Measurements from ENCODE around the gene IBTK. TPM values are rescaled to one million over a fixed set of nuclear protein-coding genes. Genes with fewer than 3 reads are reported as not detected.

The IBTK gene
- total RNA-seq, 1 experiment from 2014 or later = 36.6 TPM

- ChIA-PET RAD21 (ENCODE audit: low non-redundant PET in 1 of 2, low total read pairs in 2 of 2, uncharacterized antibody in 2 of 2, unreplicated experiment in 2 of 2) (no interaction called here), POLR2A (no interaction called here), CTCF (interaction anchor here (1.4 to 2.3 kb wide), 2 partner anchors 9 to 818 kb away, joined by 3 to 18 read pairs; partner anchors contain the start of genes DOP1A and UBE3D)
- intact Hi-C loops (cut with micrococcal nuclease) = loop anchor here (5.0 kb wide), 1 partner anchor 1264 kb away; the partner anchor contains the start of gene PRSS35
- peak overlapping the region; percentile 87 for H3K9ac ChIP-seq (ENCODE audit: low read length)
- H4K20me1 ChIP-seq (ENCODE audit: insufficient read depth) = no peaks in the 10 kb centered on the region
- no peaks in the 10 kb centered on the region for H3K9me3 ChIP-seq (ENCODE audit: control insufficient read depth in 1 of 2, insufficient read depth in 1 of 2, low read depth in 1 of 2, low read length in 2 of 2)
- BruUV-seq (replicated peaks) = TSS peak; percentile 87
- H3K4me1 ChIP-seq (ENCODE audit: control insufficient read depth in 1 of 2, insufficient read depth in 2 of 2, low read length in 2 of 2) = peaks cover 14 to 27% of the 10 kb centered on the region in 2 experiments
- no peak for TF ChIP-seq ZFX (IDR thresholded peaks at IDR 0.05)
- no peak for TF ChIP-seq FOSL1 (IDR thresholded peaks at IDR 0.05; ENCODE audit: low read depth)
- TF ChIP-seq SP1 (IDR thresholded peaks at IDR 0.05; ENCODE audit: low read depth) = peak; percentile 32; the same call in 1 of the 2 replicates
- TF ChIP-seq SRF (IDR thresholded peaks at IDR 0.05; ENCODE audit: low read depth) = peak; percentile 58; the same call in 1 of the 2 replicates
- H3K79me2 ChIP-seq (ENCODE audit: insufficient read depth, low read length) = peaks cover 42% of the 10 kb centered on the region
- DNase-seq (ENCODE audit: low read depth, low spot score) = peak; percentile 49
- H3K9me2 ChIP-seq (ENCODE audit: insufficient read depth) = no peaks in the 10 kb centered on the region
- H3K27me3 ChIP-seq (ENCODE audit: insufficient read depth, low read length) = no peaks in the 10 kb centered on the region
- H3K36me3 ChIP-seq (ENCODE audit: control insufficient read depth in 1 of 2, insufficient read depth in 2 of 2, low read length in 2 of 2) = no peaks in the 10 kb centered on the region
- H3K4me3 ChIP-seq (replicated peaks in 1 of 2; ENCODE audit: low read depth in 1 of 2, low read length in 2 of 2) = peak overlapping the region; percentile 86 to 90
- peak; percentile 20 for ATAC-seq
- peak overlapping the region; percentile 17 for H2AFZ ChIP-seq (ENCODE audit: low read depth, low read length, poor library complexity, severe bottlenecking)
- H3K27ac ChIP-seq (ENCODE audit: low read depth, low read length) = peak overlapping the region; percentile 72
- peak overlapping the region; percentile 84 for H3K4me2 ChIP-seq (ENCODE audit: low read length)
Measured at GRCh38 chr6:82248273-82248735, 760 bp upstream of the IBTK start.

GRCh38 chr6:82246802-82247504, 591 bp downstream of the IBTK start:
- TF ChIP-seq EGR1 (IDR thresholded peaks at IDR 0.05; ENCODE audit: low read depth) (no peak), POLR2AphosphoS5 (IDR thresholded peaks at IDR 0.05; ENCODE audit: low read depth, low read length) (no peak), RAD21 (IDR thresholded peaks at IDR 0.05; ENCODE audit: low read depth) (no peak), SP1 (IDR thresholded peaks at IDR 0.05; ENCODE audit: low read depth) (no peak), MAX (IDR thresholded peaks at IDR 0.05) (no peak), ZBTB33 (IDR thresholded peaks at IDR 0.05; ENCODE audit: extremely low read depth, insufficient replicate concordance, low read length) (no peak), ATF3 (IDR thresholded peaks at IDR 0.05) (no peak), CBX3 (IDR thresholded peaks at IDR 0.05; ENCODE audit: low read depth) (no peak), REST (IDR thresholded peaks at IDR 0.05; ENCODE audit: low read depth) (no peak), ZFX (IDR thresholded peaks at IDR 0.05) (no peak)
- Histone ChIP-seq H3K9me3 (ENCODE audit: control insufficient read depth in 1 of 2, insufficient read depth in 1 of 2, low read depth in 1 of 2, low read length in 2 of 2) (no peaks in the 10 kb centered on the region), H3K4me1 (ENCODE audit: control insufficient read depth in 1 of 2, insufficient read depth in 2 of 2, low read length in 2 of 2) (peaks cover 14 to 27% of the 10 kb centered on the region in 2 experiments), H3K9ac (ENCODE audit: low read length) (peak overlapping the region; percentile 87), H3K79me2 (ENCODE audit: insufficient read depth, low read length) (peaks cover 55% of the 10 kb centered on the region), H2AFZ (ENCODE audit: low read depth, low read length, poor library complexity, severe bottlenecking) (peak overlapping the region; percentile 37), H3K27me3 (ENCODE audit: insufficient read depth, low read length) (no peaks in the 10 kb centered on the region), H3K4me3 (replicated peaks in 1 of 2; ENCODE audit: low read depth in 1 of 2, low read length in 2 of 2) (peak overlapping the region; percentile 86 to 90), H3K4me2 (ENCODE audit: low read length) (peak overlapping the region; percentile 84), H3K9me2 (ENCODE audit: insufficient read depth) (no peaks in the 10 kb centered on the region), H3K27ac (ENCODE audit: low read depth, low read length) (peak overlapping the region; percentile 72), H4K20me1 (ENCODE audit: insufficient read depth) (no peaks in the 10 kb centered on the region), H3K36me3 (ENCODE audit: control insufficient read depth in 1 of 2, insufficient read depth in 2 of 2, low read length in 2 of 2) (no peaks in the 10 kb centered on the region)
- peak; percentile 36 for DNase-seq (ENCODE audit: low read depth, low spot score)
- intact Hi-C loops (cut with micrococcal nuclease) = loop anchor here (5.0 kb wide), 1 partner anchor 1265 kb away; the partner anchor contains the start of gene PRSS35
- RAD21 ChIA-PET (ENCODE audit: low non-redundant PET in 1 of 2, low total read pairs in 2 of 2, uncharacterized antibody in 2 of 2, unreplicated experiment in 2 of 2) = no interaction called here
- POLR2A ChIA-PET = no interaction called here
- ATAC-seq = peak; percentile 72
- CTCF ChIA-PET = no interaction called here
- TSS peak; percentile 46 for BruUV-seq (replicated peaks)

All from HCT116 (cell line).